ENCODE data around the gene ITIH5. TPM values are rescaled to one million over a fixed set of nuclear protein-coding genes. Genes with fewer than 3 reads are reported as not detected.

Gene ITIH5
- total and polyA plus RNA-seq, 2 of the 8 experiments (the other 6 are each of a cell fraction or from before 2014, with no cell fraction given), result 5.8 to 7.6 TPM

DNA sequence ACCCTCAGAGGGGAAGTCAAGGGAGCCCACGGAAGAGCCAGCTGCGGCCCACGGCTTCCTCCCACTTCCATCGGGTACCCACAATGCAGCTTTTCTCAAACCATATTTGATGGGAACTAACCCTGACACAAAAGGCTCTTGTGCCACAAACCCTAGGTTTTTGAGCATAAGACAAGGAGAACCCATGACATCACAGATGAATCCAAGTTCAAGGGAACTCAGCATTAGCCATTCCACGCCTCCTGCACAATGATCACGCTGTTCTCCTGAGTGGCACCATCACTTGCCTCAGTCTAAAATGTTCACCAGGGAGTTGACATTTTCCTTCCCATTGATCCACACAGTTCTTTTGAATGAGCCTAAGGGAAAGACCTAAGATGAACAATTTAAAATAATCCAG, 70.4 kb downstream of the ITIH5 start:
- H3K79me1 ChIP-seq (ENCODE audit: low read depth, low read length), result no peaks in the 10 kb centered on the region
- no peak overlapping the region for H2AK5ac ChIP-seq (ENCODE audit: low read depth, low read length)
- H3K4me3 ChIP-seq (ENCODE audit: extremely low read depth in 1 of 4, insufficient read depth in 2 of 4, low read depth in 3 of 4, low read length in 4 of 4), result no peak overlapping the region
- no peak overlapping the region for H4K5ac ChIP-seq (ENCODE audit: insufficient read length, low read depth, low read length)
- no peaks in the 10 kb centered on the region for H3K23me2 ChIP-seq (ENCODE audit: low read depth, low read length)
- H2BK120ac ChIP-seq (replicated peaks; ENCODE audit: low read depth, low read length), result no peak overlapping the region
- H3K56ac ChIP-seq (replicated peaks; ENCODE audit: insufficient read length, low read depth, low read length), result no peak overlapping the region
- no peak overlapping the region for H3K4ac ChIP-seq (replicated peaks; ENCODE audit: insufficient read length, low read depth, low read length)
- ChIA-PET POLR2A (ENCODE audit: partially characterized antibody) (no interaction called here), CTCF (ENCODE audit: partially characterized antibody) (interaction anchor here (0.7 to 2.0 kb wide), 3 partner anchors 12 to 14 kb away, joined by 3 to 7 read pairs (median 4); no protein-coding TSS in a partner anchor)
- H3K36me3 ChIP-seq (ENCODE audit: control insufficient read depth in 2 of 4, insufficient read depth in 4 of 4, low read length in 3 of 4), result no peaks in the 10 kb centered on the region
- no peak overlapping the region for H3K18ac ChIP-seq (ENCODE audit: extremely low read depth, low read length)
- no peak overlapping the region for H4K91ac ChIP-seq (replicated peaks; ENCODE audit: insufficient read length, low read length)
- FAIRE-seq (no peak), DNase-seq (ENCODE audit: low read depth in 1 of 2, low spot score in 2 of 2) (no peak)
- no peaks in the 10 kb centered on the region for H3K9me3 ChIP-seq (ENCODE audit: insufficient read depth in 2 of 2, low read depth in 1 of 2, low read length in 1 of 2)
- H3K14ac ChIP-seq (ENCODE audit: insufficient read length), result no peak overlapping the region
- H3K4me1 ChIP-seq (replicated peaks in 1 of 4; ENCODE audit: control insufficient read depth in 3 of 4, insufficient read depth in 4 of 4, low read length in 3 of 4), result no peaks in the 10 kb centered on the region
- no peak overlapping the region for H2BK15ac ChIP-seq (ENCODE audit: low read length)
- H3K27me3 ChIP-seq (replicated peaks in 1 of 4; ENCODE audit: control insufficient read depth in 3 of 4, extremely low read depth in 1 of 4, insufficient read depth in 3 of 4, low read length in 3 of 4), result no peaks in the 10 kb centered on the region
- no peak overlapping the region for H3K4me2 ChIP-seq (ENCODE audit: insufficient read depth in 1 of 2, low read depth in 2 of 2, low read length in 2 of 2)
- H2AFZ ChIP-seq (ENCODE audit: low read length), result no peak overlapping the region
- WGBS, 2 experiments (ENCODE audit: extremely low coverage in 1 of 2, insufficient coverage in 1 of 2, insufficient read length in 1 of 2, insufficient replicate concordance in 2 of 2, low coverage in 1 of 2, low lambda C conversion rate in 2 of 2, missing lambda C conversion rate in 1 of 2), result 99% methylated on average over 6 of the region's 6 CpGs; no CpG with 5 or more reads in 1 of the 2 experiments
- H2BK20ac ChIP-seq (ENCODE audit: low read length), result no peak overlapping the region
- no peak overlapping the region for H3K27ac ChIP-seq (ENCODE audit: low read depth, low read length)
- H4K8ac ChIP-seq (ENCODE audit: extremely low read depth, insufficient read depth, low read length), result no peak overlapping the region
- H2BK5ac ChIP-seq (ENCODE audit: low read depth, low read length), result no peak overlapping the region
- no peak overlapping the region for H2BK12ac ChIP-seq (ENCODE audit: low read depth, low read length)
- no peaks in the 10 kb centered on the region for H3K79me2 ChIP-seq (ENCODE audit: control insufficient read depth in 1 of 2, insufficient read depth in 2 of 2, low read length in 2 of 2)
- H4K20me1 ChIP-seq (replicated peaks in 1 of 2; ENCODE audit: control insufficient read depth in 1 of 2, insufficient read depth in 2 of 2, low read length in 2 of 2), result no peaks in the 10 kb centered on the region
- no peak overlapping the region for H3K9ac ChIP-seq (replicated peaks in 1 of 4; ENCODE audit: extremely low read depth in 1 of 4, low read depth in 3 of 4, low read length in 3 of 4)
- H3K23ac ChIP-seq (ENCODE audit: insufficient read length), result no peak overlapping the region
- no peak for TF ChIP-seq TEAD4 (IDR thresholded peaks at IDR 0.05; ENCODE audit: low read depth, low read length)
- no peak for TF ChIP-seq SIX5 (IDR thresholded peaks at IDR 0.05; ENCODE audit: low read depth, low read length)
- no peak for TF ChIP-seq TBP (IDR thresholded peaks at IDR 0.05; ENCODE audit: low read depth, low read length)
- no peak for TF ChIP-seq POU5F1 (IDR thresholded peaks at IDR 0.05; ENCODE audit: low read depth, low read length)

Measured in H1 (cell line).